GM21528 (cell line): ENCODE data around the gene FBXO8.
"Not testable (repeated sequence)": the region's sequence is repeated elsewhere in the genome, so short reads cannot be mapped to it uniquely, and the experiment has no call there.

Experiments
- ATAC-seq: cut with Tn5 transposase; IDR thresholded peaks from one replicate; pipeline ENCODE4 v1.9.1; 2021; ENCODE audit warnings: mild to moderate bottlenecking, moderate library complexity; ENCODE audit not compliant: unreplicated experiment, low FRiP score

FBXO8 gene

GRCh38 chr4:174283507-174284471 lies at the start of gene FBXO8, which contains the start of gene CEP44:
TSS of gene FBXO8 (minus strand) at chr4:174283667. CDS start at chr4:174263092, 20,575 bp downstream.
TSS of gene CEP44 (plus strand) at chr4:174283911. CDS start at chr4:174299122, 15,211 bp downstream.
- ATAC-seq, result peak; percentile 78

GRCh38 chr4:174332741-174333493 lies 49.5 kb upstream of the FBXO8 start:
- ATAC-seq, result no peak

GRCh38 chr4:174324725-174325124 lies 41.3 kb upstream of the FBXO8 start:
- no peak for ATAC-seq

- no peak for ATAC-seq
Measured at GRCh38 chr4:174324236-174324635, 40.8 kb upstream of the FBXO8 start.

GRCh38 chr4:174320494-174321199 lies 37.2 kb upstream of the FBXO8 start:
- no peak for ATAC-seq

- no peak for ATAC-seq
Measured at GRCh38 chr4:174318829-174319764, 35.6 kb upstream of the FBXO8 start.

- ATAC-seq, result no peak
Measured at GRCh38 chr4:174317531-174317930, 34.1 kb upstream of the FBXO8 start.

- ATAC-seq, result no peak
Measured at GRCh38 chr4:174316954-174317353, 33.5 kb upstream of the FBXO8 start.

- ATAC-seq, result no peak
Measured at GRCh38 chr4:174316546-174316945, 33.1 kb upstream of the FBXO8 start.

- no peak for ATAC-seq
Measured at GRCh38 chr4:174314770-174315169, 31.3 kb upstream of the FBXO8 start.

- ATAC-seq, result no peak
Measured at GRCh38 chr4:174314274-174314673, 30.8 kb upstream of the FBXO8 start.

GRCh38 chr4:174312993-174313392 lies 29.5 kb upstream of the FBXO8 start:
- no peak for ATAC-seq

GRCh38 chr4:174307694-174308093 lies 24.2 kb upstream of the FBXO8 start:
- peak; percentile 64 for ATAC-seq

- no peak for ATAC-seq
Measured at GRCh38 chr4:174305961-174306360, 22.5 kb upstream of the FBXO8 start.

- no peak for ATAC-seq
Measured at GRCh38 chr4:174304664-174305063, 21.2 kb upstream of the FBXO8 start.

- ATAC-seq, result no peak
Measured at GRCh38 chr4:174303687-174304086, 20.2 kb upstream of the FBXO8 start.

- not testable (repeated sequence) for ATAC-seq
Measured at GRCh38 chr4:174295142-174295541, 11.7 kb upstream of the FBXO8 start.

GRCh38 chr4:174294641-174295040 lies 11.2 kb upstream of the FBXO8 start:
- not testable (repeated sequence) for ATAC-seq

- ATAC-seq, result no peak
Measured at GRCh38 chr4:174292473-174292872, 9.0 kb upstream of the FBXO8 start.

- no peak for ATAC-seq
Measured at GRCh38 chr4:174286870-174287269, 3.4 kb upstream of the FBXO8 start.
